NCI-H1436 treated with DMSO at 0.1 percent for 48 hours (cell line): ENCODE measurements around the gene RAD17.
"Not testable (repeated sequence)": the region's sequence is repeated elsewhere in the genome, so short reads cannot be mapped to it uniquely, and the experiment has no call there.

ENCODE experiments used
- DNase-seq: peaks from one replicate; lab custom pipeline; 2025; lab: John Stamatoyannopoulos, UW

RAD17 gene

DNA sequence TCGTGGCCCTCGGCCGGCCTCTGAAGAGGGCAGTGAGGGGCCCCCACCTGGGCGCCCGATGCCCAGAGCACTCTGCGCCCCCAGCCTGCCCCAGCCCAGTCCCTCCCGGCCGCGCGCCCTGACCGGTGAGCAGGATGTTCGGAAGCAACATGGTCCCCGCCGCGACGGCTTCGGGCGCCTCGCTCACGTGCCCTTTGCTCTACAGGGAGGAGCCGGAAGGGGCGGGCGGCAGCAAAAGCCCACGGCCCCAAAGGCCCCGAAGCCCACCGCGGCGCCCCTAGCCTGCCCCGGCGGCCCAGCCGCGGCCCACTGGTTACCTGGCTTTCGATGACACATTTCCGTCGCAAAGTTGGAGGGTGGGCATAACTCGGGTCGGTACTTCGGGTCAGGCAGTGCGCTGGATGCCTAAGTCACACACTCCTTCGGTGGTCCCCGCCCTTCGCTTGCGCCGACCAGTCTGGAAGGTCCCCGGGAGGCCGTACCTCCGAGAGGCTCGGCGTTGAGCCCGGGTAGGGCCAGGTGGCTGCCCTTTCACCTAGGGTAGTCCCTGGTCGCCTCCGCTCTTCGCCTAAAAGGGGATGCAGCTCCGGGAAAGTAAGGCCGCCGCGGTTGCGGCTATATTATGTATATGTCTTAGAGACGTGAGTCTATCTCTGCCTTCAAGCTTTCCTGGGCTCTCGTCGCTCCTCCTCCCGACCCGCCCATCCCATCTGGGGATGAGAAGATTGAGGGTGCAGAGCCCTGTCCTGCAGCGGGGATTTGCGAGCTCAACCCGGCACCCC, at the start of gene RAD17, which contains the start of the genes AK6 and TAF9:
RAD17 (plus strand) TSS at position 479 of the 782 bp plus-strand sequence. CDS start 2,391 bp downstream, outside the sequence.
AK6 (minus strand) TSS at position 181 of the 782 bp plus-strand sequence; CDS start at position 151, 30 bp downstream.
TAF9 (minus strand) TSS at position 181 of the 782 bp plus-strand sequence. CDS start 3,783 bp downstream, outside the sequence.
- peak; percentile 57 for DNase-seq

DNA sequence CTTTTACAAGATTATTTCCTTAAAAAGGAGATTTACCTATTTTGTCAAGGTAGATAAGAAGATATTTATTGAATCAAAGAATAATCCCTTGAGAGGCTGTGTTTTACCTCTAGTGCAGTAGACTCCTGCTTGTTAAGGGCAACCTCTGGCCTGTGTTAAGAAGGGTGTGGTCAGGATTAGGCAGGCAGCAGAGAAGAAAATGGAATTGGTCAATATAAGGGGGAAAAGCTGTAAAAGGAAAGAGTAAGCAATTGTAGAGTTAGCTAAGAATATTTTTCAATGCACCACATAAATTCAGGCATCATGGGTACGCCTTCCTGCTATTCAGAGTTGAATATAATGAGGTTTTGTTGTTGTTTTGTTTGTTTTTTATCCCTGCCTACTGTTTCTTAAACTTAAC, 43.3 kb upstream of the RAD17 start:
- DNase-seq, result no peak

GRCh38 chr5:69329905-69330489, 39.6 kb upstream of the RAD17 start:
- DNase-seq, result no peak

- DNase-seq, result no peak
Measured at GRCh38 chr5:69331528-69332445, 37.8 kb upstream of the RAD17 start.

DNA sequence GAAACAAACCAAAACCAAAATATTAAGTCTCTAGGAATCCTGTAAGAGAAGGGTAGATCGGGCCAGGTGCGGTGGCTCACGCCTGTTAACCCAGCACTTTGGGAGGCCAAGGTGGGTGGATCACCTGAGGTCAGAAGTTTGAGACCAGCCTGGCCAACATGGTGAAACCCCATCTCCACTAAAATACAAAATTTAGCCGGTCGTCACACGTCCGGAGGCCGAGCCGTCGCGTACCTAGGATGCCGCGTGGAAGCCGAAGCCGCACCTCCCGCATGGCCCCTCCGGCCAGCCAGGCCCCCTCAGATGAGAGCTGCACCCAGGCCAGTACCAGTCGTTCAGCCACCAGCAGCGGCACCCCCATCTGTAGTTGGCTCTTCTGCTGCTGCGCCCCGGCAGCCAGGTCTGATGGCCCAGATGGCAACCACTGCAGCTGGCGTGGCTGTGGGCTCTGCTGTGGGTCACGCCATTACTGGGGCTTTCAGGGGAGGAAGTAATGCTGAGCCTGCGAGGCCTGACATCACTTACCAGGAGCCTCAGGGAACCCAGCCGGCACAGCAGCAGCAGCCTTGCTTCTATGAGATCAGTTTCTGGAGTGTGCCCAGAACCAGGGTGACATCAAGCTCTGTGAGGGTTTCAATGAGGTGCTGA, 35.8 kb upstream of the RAD17 start:
- not testable (repeated sequence) for DNase-seq

GRCh38 chr5:69334793-69335268, 34.8 kb upstream of the RAD17 start:
- DNase-seq, result no peak

DNA sequence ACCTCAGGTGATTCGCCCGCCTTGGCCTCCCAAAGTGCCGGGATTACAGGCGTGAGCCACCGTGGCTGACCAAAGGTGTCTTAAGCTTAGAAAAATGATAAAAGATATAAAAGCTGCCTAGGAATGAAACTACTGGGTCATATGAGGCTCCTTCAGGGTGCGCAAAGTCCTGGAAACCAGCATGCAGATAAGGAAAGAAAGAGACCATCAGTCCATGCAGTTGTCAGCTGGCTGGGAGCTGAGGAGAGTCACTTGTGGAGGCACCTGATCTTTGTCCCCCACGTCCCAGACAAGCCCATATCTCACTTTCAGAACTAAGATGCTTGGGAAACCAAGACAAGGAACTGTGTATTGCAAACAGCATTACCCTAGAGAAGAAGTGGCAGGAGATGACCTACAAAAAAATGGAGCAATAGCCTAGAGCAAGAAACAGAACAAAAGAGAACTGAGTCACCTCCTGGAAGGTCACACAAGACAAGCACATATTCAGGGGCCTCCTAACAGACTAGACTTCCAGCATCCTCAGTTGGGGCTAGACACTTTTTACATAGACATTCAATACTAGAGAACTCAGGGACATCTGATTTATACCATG, 34.2 kb upstream of the RAD17 start:
- no peak for DNase-seq

- no peak for DNase-seq
Measured at GRCh38 chr5:69341520-69342161, 28.0 kb upstream of the RAD17 start.

DNA sequence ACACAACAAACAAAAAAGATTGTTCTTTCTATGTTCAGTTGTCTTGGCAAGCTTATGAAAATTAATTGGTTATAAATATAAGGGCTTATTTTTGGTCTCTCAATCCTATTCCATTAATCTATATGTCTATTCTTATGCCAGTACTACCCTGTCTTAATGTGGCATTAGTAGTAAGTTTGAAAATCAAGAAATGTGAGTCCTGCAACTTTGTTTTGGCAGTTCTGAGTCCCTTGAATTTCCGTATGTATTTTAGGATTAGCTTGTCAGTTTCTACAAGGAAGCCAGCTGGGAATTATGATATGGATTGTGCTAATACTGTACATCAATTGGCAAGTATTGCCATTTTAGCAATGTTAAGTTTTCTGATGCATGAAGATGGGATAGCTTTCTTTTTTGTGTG, 26.5 kb upstream of the RAD17 start:
- no peak for DNase-seq

GRCh38 chr5:69350664-69351063, 19.0 kb upstream of the RAD17 start:
- no peak for DNase-seq

DNA sequence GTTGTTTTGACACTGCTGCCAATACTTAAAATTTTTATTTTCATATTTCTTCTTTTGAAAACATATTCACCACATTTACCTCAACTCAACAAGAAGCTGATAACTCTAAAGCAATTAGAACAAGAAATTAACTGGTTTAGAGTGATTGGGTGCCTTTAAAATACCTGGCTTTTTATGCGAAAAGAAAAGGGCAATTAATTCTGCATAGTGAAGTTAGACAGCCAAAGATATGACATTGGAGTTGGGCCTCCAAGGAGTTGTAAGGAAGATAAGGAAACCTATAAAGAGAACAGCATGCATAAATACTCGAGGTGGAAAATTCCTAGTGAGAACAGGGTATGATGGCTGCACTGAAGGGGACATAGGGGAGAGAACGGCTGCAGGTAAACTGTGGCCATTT, 9.9 kb upstream of the RAD17 start:
- no peak for DNase-seq

DNA sequence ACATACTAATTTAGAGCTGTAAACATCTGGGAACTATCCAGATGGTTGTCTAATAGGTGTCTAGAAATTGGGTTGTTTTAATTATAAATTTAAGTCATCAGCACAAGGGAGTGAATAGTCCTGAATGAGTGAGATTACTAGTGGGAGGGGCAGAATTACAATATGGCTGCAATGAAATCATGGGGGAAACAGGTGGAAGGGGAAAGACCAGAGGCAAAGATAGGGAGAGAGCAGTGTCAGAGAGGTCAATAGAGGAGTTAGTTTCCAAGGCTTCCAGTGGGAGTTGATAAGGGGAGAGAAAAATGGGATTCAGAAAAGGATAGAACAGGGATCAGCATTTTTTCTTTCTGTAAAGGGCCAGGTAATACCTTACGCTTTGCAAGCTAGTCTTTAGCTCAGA, 9.2 kb upstream of the RAD17 start:
- DNase-seq, result no peak

DNA sequence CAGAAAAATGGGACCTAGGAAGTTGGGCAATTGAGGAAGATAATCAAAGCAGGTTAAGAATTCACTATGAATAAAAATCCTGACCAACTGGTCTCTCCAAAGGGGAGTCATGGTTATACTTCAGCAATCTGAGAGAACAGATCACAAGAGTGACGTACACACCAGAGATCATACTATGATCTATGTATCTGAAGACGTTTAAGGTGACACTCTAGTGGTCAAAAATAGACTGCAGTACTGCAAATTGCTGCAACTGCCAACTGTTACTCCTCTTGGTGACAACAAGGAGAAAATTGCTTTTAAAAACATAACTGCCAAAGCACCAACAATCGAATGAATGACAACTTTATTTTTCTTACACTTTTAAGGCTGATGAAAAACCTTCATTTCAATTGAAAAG, 5.2 kb upstream of the RAD17 start:
- no peak for DNase-seq

DNA sequence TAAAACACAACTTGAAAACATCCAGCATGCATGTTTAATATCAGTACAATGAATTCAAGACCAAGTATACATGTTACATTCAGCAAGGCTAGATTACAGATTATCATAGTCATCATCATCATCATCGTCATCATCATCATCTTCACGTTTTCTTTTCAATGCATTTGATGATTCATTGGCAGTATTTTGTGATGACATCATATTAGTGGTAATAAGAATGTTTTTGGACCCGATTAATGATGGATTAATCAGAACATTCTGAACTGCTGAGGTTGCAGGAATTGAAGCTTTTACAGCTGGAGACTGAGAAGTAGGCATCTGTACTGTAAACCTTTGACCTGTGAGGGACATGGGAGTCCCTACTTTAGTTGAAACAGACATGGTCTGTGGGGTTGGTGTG, 4.8 kb upstream of the RAD17 start:
- DNase-seq, result no peak

DNA sequence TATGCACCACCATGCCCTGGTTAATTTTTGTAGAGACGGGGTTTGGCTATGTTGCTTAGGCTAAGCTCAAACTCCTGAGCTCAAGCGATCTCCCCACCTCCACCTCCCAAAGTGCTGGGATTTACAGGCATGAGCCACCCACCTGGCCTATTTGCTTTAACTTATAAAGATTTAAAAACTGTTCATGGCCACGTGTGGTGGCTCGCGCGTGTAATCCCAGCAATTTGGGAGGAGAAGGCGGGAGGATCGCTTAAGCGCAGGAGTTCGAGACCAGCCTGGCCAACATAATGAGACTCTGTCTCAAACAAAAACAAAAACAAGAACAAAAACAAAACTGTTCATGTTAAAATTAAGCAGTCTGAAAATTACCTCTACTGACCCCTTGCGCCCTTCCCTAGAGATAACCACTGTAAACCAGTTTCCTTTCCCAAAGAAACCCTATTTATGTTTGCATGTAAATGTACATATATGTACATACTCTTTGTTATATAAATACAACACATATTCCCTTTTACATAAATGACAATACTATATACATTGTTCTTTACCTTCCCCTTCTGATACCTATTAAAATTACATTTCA, 1.8 kb upstream of the RAD17 start:
- no peak for DNase-seq

- no peak for DNase-seq
Measured at GRCh38 chr5:69368458-69369339, 919 bp upstream of the RAD17 start.

GRCh38 chr5:69370335-69370734, 717 bp downstream of the RAD17 start:
- not testable (repeated sequence) for DNase-seq

GRCh38 chr5:69372394-69372793, 2.8 kb downstream of the RAD17 start:
- DNase-seq, result no peak

DNA sequence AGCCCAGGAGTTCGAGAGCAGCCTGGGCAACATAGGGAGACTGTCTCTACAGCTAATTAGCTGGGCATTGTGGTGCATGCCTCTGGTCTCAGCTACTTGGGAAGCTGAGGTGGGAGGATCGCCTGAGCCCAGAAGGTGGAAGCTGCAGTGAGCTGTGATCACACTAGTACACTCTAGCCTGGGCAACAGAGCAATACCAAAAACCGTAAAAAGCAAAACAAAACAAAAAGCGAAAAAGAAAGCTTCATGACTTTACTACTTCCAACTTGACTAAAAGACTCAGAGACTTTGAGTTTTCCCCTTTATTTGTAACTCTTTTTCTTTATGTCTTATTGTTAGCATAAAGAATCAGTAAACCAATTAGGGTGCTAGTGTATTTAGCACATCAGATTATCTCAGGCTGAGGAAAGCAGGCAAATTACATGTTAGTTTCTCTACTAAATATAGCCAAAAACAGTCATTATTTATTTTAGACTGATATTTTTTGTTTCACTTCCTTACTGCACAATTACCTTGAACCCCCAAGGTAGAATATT, 5.4 kb downstream of the RAD17 start:
- DNase-seq, result no peak
